ENCODE data around the gene ZNF521.

Gene ZNF521

DNA sequence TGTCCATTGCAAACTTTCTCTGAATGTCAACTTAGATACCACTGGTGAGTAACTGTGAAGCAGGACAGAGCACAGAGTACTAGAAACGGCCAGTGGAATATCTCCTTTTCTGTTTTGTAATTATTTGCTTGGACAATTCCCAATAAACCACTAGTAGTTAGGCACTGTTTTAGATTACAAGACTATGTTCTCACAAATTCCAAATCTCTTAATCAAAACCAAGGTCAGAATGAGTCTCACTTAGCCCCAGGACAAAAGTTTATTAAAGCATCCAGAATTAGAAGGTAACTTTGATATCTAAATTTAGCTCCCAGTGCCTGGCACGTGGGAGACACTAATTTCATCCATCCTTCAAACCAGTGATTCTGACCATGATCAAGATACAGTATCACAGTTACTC is 89.0 kb downstream of the ZNF521 start:
- intact Hi-C loops (cut with DNase I) = no loop called here
- DNase-seq = no peak

DNA sequence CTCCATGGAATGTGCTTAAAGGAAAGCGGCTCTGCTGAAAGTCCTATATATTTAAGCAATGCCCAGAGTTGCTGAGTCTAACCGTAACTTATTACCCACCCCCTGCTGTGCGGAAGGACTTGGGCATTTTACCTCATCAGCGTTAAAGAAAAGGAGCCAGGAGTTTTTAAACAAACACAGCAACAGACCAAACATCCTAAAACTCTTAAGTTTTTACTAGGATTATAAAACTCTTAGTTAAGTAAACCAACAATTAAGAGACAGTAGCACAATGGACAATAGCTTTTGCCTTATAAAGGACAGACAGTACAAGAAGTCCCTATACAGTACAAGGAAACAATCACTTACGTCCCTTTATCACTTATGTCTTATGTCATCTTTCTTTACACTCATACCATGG is 90.2 kb downstream of the ZNF521 start:
- no peak for DNase-seq
- intact Hi-C loops (cut with DNase I) = no loop called here

DNA sequence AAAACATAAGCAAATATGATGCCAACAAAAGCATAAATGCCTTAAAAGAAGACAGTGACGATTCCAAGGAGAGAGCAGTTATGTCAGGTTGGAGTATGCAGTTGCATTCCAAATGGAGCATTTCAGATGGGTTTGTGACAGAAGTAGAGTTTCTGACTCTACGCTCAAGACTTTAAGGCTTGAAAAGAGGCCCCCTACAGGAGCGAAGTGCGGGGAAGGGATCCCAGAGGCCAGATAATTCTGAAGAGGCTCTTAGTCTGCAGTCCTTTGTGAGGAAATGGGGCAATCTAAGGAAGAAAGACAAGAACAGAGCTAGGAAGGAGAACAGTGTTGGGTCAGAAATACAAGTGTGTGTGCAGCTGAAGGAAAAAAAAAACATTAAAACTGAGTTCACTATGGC is 95.5 kb downstream of the ZNF521 start:
- intact Hi-C loops (cut with DNase I) = no loop called here
- no peak for DNase-seq

DNA sequence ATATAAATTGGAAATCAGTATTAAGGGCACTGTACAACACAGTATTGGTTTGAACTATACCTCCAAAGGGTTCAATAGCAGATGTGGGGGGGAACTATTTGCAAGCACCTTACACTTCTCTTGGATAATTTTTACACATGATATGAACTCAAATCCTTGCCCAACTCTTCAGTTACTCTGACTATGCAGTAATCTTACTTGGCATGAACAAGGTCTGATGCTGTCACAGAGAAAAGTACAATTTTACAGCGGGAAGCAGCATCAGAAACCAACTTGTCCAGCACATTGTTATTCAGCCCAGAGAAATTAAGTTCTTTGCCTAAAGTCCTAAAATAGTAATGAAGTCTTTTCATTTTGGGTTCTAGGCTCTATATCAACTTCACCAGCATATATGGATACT is 98.2 kb downstream of the ZNF521 start:
- DNase-seq = no peak
- intact Hi-C loops (cut with DNase I) = no loop called here

DNA sequence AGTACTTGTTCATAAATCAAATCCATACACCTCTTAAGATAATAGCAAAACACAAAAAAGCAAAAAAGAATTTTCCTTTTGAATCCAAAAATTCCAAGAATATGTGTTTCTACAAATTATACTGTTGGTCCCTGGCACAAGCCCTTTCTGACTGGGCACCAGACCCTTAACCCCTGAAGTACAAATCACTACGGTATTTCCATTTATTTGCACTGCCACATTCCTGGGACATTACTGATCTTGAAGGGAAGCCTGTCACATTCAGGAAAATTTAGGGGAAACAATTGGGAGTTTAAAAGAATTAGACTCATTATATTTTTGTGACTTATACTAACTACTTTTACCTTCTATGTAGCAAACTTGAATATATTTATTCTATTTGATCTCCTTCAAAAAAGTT is 98.8 kb downstream of the ZNF521 start:
- no peak for DNase-seq
- intact Hi-C loops (cut with DNase I) = no loop called here

DNA sequence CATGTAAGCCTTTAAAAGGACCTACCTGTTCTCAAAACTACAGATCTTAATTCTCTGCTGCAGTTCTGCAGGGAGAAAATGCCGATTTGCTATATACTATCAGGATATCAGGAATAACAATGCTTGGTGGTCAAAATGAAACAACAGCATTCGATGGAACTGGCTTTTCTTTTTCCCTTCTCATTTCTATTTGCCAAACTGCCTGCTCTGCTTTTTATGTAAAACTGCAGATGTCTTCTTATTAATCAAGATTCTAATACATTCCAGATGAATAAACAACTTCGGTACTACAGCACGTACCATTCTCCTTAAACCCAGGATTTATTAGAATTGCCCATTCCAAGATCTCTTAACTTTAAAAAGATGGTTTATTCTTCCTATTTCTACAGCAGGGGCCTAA is 100.9 kb downstream of the ZNF521 start:
- intact Hi-C loops (cut with DNase I) = no loop called here
- DNase-seq = no peak

DNA sequence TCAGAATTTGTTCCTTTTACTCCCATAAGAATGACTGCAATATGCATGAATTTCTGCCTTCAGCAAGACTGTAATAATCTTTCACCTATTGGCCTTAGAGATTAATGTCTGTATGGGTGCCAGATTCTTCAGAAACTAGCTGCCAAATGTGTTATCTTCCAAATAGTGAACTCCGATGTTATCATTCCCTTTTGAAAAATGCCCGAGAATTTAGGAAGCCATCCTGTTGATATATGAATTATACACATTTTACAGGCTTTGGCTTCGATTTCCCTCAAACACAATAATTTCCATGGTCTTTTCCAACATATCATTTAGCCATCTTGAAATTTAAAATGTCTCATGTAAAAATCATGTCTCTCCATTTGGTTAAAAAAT is 101.5 kb downstream of the ZNF521 start:
- DNase-seq = no peak
- intact Hi-C loops (cut with DNase I) = no loop called here

DNA sequence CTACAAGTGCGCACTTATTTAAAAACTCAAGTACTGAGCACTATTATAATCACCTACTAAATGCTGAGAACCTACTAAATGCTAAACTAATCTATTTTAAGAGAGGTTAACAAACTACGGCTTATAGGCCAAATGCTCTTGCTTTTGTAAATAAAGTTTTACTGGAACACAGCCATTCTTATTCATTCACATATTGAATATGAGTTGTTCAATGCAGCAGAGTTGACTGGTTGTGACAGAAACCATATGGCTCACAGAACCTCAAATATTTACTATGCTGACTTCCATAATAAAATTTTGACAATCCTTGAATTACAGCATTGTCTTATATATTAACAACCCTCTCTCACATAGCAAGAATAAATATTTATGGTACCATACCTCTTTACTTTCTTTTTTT is 103.2 kb downstream of the ZNF521 start:
- DNase-seq = no peak
- intact Hi-C loops (cut with DNase I) = no loop called here

DNA sequence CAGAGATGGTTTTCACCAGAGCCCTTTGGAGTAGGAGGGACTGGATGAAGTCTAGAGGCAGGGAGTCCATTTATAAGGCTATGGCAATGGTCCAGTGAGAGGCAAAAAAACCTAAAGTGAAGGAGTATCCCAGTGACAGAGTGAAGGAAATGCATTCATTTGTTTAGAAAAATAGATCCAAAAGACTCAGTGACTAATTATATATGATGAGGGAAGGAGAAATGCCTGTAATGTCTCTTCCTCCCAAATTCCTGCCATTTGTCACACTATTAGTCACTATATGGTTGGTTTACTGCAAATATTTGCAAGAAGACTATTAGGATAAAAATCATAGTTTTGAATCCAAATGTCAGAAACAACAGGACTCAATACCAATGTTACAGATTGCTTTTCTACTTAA is 104.2 kb downstream of the ZNF521 start:
- intact Hi-C loops (cut with DNase I) = no loop called here
- DNase-seq = no peak

DNA sequence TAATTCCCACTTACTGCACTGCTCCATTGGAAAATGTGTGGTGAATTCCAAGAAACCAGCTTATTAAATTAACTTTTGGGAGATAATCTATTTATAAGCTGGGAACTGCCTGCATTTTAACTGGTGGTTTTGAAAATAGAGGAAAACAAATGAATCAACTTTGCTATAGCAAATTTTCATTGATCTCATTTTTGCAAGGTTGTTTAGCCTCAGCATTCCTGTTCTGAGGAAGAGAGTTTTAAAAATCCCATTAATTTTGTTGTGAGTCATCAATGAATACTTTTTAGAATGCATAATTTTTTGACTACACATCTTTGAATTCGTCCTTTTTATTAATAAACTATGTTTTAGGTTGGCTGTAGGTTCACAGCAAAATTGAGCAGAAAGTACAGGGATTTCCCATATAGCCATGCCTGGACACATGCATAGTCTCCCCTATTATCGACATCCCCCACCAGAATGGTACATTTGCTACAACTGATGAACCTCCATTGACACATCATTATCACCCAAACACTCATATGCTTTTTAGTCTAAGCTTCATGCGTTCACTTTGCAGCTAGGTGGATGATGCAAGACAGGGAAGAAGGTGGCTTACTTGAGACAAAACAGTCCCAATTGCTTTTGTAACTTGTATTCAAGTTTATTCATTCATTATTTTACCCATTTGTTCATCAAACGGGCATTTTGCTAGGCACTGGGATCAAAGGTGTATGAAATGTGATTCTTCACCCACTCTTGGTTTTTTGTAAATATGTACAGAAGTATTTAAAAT is 106.9 kb downstream of the ZNF521 start:
- intact Hi-C loops (cut with DNase I) = no loop called here
- no peak for DNase-seq

DNA sequence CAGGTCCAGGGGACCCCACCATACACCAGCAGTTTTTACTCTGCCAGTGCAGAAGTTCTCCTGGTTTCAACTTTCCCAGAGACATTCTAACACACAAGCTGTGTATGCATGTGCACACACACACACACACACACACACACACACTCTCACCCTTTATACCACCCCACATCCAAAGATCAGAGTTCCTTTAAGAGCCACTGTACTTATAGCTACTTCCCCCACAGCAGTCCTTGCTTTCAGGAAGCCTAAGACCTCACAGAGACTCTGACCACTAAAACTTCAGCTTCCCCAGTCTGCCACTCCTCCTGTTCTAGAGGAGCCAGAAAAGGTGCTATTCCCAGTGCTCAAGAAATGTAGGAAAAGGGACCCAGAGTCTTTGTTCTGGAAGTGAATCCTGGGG is 107.8 kb downstream of the ZNF521 start:
- DNase-seq = no peak
- intact Hi-C loops (cut with DNase I) = no loop called here

DNA sequence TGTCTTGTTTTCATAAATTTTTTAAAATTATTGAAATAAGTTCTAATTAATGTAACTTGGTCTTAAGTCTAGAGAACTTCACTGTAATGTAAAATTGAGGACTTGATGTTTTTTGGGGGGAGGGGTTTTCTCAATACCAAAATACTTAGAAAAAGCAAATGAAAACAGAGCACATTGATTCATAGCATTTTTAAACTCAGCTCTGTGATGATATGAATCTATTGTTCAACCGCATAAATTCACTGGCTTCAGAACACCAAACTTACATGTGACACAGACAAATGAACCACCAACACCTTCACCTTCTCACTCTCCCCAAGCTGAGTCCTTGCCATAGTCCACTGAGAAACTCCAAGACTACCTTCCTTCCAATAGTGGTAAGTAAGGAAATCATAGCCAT is 108.2 kb downstream of the ZNF521 start:
- no peak for DNase-seq
- intact Hi-C loops (cut with DNase I) = no loop called here

DNA sequence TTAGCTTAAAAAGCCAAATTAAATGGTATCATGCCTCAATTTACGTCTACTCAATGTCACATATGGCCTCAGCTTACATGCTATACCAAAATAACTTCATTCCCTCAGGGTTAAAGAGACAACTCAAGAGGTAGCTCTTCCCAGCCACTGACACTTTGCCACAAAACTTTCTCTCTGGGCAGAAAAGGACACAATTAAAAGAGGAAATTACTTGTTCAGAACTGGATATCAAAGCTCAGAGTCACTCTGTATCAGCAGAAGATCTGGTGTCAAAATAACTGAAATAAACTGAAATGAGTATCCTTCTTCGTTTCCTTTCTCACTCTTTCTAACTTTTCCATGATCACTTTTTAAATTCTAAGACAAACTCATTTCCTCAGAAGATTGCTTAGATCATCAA is 108.7 kb downstream of the ZNF521 start:
- no peak for DNase-seq
- intact Hi-C loops (cut with DNase I) = no loop called here

DNA sequence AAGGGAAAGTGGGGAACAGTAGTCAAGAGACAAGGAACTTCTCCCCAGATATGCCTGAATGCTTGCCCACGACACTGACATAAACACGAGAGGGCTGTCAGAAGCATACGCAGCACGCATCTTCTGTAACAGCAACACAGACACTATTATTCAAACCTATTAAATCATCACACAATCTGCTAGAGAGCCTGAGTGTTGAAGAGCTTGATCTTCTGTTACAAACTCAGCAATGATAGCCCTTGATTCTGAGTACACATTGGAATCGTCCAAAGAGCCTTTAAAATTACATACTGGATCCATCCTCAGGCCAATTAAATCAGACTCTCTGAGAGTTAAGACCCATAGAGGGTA is 111.6 kb downstream of the ZNF521 start:
- intact Hi-C loops (cut with DNase I) = no loop called here
- no peak for DNase-seq

DNA sequence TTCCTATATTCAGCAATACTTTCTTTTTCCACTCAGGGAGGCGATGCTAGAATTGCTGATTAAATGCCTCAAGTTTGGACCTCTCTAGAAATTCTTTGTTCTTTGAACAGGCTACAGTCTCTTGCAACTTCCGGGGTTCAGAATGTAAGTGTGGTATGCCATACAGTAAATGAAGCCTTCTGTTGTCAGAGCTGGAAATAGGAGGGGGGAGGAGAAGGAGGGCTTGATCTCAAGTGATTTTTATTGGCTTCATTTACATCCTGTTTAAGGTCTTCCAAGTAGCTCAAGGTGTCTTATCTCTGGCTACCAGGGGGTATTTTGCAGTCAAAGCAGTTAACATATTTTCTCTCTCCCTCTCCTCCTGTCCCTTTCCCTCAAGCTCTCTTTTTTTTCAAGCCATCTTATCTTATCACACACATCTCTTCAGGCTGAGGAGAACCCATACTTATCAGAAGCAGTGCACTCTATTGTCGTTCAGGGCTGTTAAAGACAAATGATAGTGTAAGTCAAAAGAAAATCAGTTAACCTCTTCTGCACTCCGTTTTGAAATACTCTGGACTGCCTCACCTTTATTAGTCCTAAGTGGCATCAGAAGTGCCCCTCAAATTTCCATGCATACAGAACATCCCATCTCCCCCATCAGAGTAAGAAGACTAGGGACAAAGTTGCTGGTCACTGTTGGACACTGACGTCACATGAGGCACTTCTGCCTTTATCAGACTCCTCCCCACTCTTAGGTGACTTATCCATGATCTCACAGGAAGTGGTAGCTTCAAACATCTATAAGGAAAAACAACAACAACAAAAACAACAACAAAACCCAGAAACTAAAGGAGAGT is 112.2 kb downstream of the ZNF521 start:
- DNase-seq = no peak
- intact Hi-C loops (cut with DNase I) = loop anchor here (5.0 to 10.0 kb wide), 2 partner anchors 45 to 362 kb away; no protein-coding TSS in a partner anchor

DNA sequence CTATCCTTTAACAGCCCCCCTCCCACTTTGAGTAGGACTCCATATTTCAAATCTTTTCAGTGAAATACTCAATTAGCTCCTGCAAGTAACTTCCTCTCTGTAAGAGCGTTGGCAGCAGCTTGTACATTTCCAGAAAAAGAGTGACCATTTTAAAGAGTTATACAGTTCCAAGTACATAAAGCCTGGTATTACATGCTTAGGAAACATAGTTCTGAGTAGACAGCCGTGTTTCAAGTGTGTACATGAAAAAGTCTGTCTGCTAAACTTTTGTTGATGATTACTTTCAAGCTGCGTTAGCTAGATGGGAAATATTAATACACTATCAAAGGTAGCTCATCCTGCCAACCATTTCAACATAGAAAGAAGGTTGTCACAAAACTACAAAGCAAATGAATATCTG is 112.8 kb downstream of the ZNF521 start:
- no peak for DNase-seq
- intact Hi-C loops (cut with DNase I) = loop anchor here (5.0 to 10.0 kb wide), 2 partner anchors 46 to 362 kb away; no protein-coding TSS in a partner anchor

DNA sequence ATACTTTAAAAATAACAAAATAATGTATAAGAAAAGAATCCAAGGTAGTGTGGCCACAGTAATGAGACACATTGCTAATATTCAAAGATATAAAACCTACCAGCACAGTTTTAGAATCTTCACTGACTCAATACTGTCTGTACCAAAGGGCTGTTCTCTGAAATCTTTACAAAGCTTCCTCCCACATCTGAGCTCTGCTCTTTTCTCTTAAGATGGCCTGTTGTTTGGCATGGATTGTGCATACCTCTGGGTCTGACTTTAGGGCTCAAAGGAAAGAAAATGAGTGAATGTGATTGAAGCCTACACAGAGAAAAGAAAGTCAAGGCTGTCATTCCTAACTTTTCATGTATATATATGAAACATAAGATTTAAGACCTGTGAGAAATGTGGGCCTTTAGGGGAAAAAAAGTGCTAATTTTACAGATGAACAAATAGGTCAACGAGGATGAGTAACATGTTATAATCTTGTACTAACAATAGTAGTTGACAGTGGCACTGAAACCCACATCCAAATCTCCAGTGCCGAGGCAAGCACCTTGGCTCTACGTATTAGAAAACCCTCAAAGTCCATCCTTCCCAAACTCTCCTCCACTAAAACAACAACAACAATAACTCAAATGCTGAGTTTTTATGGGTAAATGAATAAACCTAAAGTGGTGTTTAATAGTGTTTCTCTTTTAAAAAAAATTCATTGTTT is 114.2 kb downstream of the ZNF521 start:
- no peak for DNase-seq
- intact Hi-C loops (cut with DNase I) = loop anchor here (5.0 to 10.0 kb wide), 2 partner anchors 47 to 360 kb away; no protein-coding TSS in a partner anchor

DNA sequence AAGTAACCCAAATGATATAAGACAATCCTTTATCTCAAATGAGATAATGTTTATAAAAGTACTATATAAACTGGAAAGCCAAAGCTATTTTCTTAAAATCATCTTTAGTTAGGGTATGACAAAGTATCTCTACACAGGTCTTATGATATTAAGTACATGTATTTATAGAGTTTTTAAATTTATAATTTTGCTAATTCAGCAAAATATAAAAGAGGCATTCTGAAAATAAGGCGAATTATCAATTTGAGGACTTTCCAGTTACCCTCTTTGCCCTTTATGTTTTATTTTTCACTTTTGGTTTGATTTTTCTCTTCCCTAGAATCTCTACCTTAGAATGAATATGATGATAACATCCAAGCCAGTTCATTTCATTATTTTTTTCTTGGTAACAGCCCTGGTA is 115.2 kb downstream of the ZNF521 start:
- intact Hi-C loops (cut with DNase I) = loop anchor here (5.0 to 10.0 kb wide), 2 partner anchors 48 to 359 kb away; no protein-coding TSS in a partner anchor
- no peak for DNase-seq

DNA sequence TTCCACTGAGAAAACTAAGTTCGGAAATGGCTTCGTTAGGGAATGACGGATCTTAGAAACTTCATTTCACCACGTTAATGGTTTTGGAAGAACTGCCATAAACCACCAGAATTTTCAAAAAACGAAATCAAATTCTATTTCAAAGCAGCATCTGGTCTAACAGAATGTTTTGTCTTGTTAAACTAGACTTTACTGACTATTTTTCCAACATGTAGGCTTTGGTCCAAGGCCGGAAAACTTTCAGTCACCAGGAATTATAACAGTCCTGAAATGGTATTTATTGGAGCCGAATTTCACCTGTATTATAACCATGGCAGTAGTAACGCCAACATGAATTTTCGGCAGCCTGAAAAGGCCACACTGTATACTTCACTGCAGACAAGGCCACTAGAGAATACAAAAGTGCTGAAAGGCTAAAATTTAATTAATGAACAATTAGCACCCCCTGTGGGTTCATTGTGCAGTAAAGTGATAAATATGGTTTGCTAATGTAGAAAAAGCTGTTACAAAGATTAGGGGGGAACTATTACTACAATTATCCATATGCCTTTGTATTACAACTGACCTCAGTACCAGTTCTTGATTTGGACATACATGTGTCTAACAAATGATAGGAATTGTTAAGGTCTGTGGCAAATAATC is 116.4 kb downstream of the ZNF521 start:
- intact Hi-C loops (cut with DNase I) = loop anchor here (5.0 to 10.0 kb wide), 2 partner anchors 49 to 358 kb away; no protein-coding TSS in a partner anchor
- no peak for DNase-seq

DNA sequence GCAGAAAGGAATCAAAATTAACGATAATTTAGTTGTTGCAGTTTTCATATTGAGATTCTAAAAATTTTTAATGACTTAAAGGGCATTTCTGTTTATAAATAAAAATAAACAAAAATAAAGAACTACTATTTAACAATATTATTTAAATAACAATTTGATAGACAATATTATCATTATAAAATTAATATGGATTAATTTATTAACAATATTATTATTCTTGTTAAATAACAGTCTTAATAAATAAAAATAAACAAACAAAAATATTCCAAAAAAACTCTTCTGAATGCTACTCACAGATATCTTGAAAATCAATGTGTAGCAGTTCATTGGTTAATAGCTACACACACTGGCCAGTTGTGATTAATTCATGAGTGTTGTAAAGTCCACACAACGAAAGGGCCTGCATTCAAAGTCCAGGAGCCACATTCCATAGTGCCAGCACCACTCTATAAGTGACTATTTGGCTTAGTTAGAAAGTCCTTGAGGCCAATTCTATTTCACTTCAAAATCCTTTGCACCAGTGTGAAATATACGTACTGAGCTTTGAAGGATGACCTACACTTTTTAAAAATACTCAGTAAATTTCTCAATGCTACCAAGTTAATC is 117.1 kb downstream of the ZNF521 start:
- intact Hi-C loops (cut with DNase I) = loop anchor here (5.0 to 10.0 kb wide), 2 partner anchors 50 to 358 kb away; no protein-coding TSS in a partner anchor
- DNase-seq = no peak

Measured in posterior cingulate gyrus (tissue), 11 donors.